CD4-positive, alpha-beta T cell treated with Interferon alpha-2 for 1 hour (primary cell): ENCODE results near the gene UBASH3B.

ENCODE experiments used
- DNase-seq, 2 donors: peaks; one replicate each; pipeline ENCODE4 v3.0.0-alpha.2; 2020 to 2022

The UBASH3B gene

GRCh38 chr11:122734848-122735496, 79.5 kb downstream of the UBASH3B start:
- DNase-seq, result no peak

GRCh38 chr11:122737951-122738693, 82.6 kb downstream of the UBASH3B start:
- no peak for DNase-seq

- DNase-seq, result no peak
Observed at GRCh38 chr11:122741613-122742300, 86.2 kb downstream of the UBASH3B start.

GRCh38 chr11:122742301-122743018, 86.9 kb downstream of the UBASH3B start:
- no peak for DNase-seq

GRCh38 chr11:122743097-122743741, 87.7 kb downstream of the UBASH3B start:
- no peak for DNase-seq

- peak; percentile 69 to 80 for DNase-seq
Observed at GRCh38 chr11:122743949-122744348, 88.4 kb downstream of the UBASH3B start.

- no peak for DNase-seq
Observed at GRCh38 chr11:122744357-122744756, 88.8 kb downstream of the UBASH3B start.

GRCh38 chr11:122745111-122745510, 89.6 kb downstream of the UBASH3B start:
- no peak for DNase-seq

- peak; percentile 76 to 77 for DNase-seq
Observed at GRCh38 chr11:122746050-122746478, 90.5 kb downstream of the UBASH3B start.

GRCh38 chr11:122746611-122747244, 91.2 kb downstream of the UBASH3B start:
- DNase-seq, result no peak

GRCh38 chr11:122747351-122747781, 91.8 kb downstream of the UBASH3B start:
- no peak for DNase-seq

GRCh38 chr11:122749005-122749687, 93.6 kb downstream of the UBASH3B start:
- peak; percentile 58 to 61 for DNase-seq

GRCh38 chr11:122750049-122750448, 94.5 kb downstream of the UBASH3B start:
- DNase-seq, result no peak

- DNase-seq, result no peak
Observed at GRCh38 chr11:122751292-122752070, 96.0 kb downstream of the UBASH3B start.

GRCh38 chr11:122754028-122754427, 98.5 kb downstream of the UBASH3B start:
- no peak for DNase-seq

GRCh38 chr11:122754553-122755322, 99.2 kb downstream of the UBASH3B start:
- peak; percentile 45 to 62 for DNase-seq

- no peak for DNase-seq
Observed at GRCh38 chr11:122755409-122755808, 99.9 kb downstream of the UBASH3B start.

- DNase-seq, result no peak
Observed at GRCh38 chr11:122755941-122756340, 100.4 kb downstream of the UBASH3B start.

- peak; percentile 71 to 77 for DNase-seq
Observed at GRCh38 chr11:122756417-122756816, 100.9 kb downstream of the UBASH3B start.

- no peak for DNase-seq
Observed at GRCh38 chr11:122757201-122757600, 101.7 kb downstream of the UBASH3B start.
